ENCODE results near the gene PRPSAP1. TPM values are rescaled to one million over a fixed set of nuclear protein-coding genes. Genes with fewer than 3 reads are reported as not detected.

Gene PRPSAP1
- total RNA-seq, 1 donor from 2014 or later = 41.2 TPM

Other genes starting within 250 kb of the PRPSAP1 start
- gene FOXJ1, start 212.7 kb downstream of the PRPSAP1 start, total RNA-seq = 0.10 TPM in 1 of 2 replicates, not detected in the other
- gene RNF157, start 113.4 kb downstream of the PRPSAP1 start, total RNA-seq = 50.4 and 51.7 TPM in 2 replicates
- 206 and 217 TPM in 2 replicates for gene UBALD2, start 88.6 kb downstream of the PRPSAP1 start, total RNA-seq
- gene QRICH2, start 45.6 kb downstream of the PRPSAP1 start, total RNA-seq = 2.7 and 3.3 TPM in 2 replicates
- 16.5 and 17.8 TPM in 2 replicates for gene SPHK1, start 30.7 kb upstream of the PRPSAP1 start, total RNA-seq
- 44.9 and 45.1 TPM in 2 replicates for gene UBE2O, start 99.2 kb upstream of the PRPSAP1 start, total RNA-seq
- gene AANAT, start 113.7 kb upstream of the PRPSAP1 start, total RNA-seq = not detected in 2 replicates
- gene RHBDF2, start 147.5 kb upstream of the PRPSAP1 start, total RNA-seq = 53.2 and 53.7 TPM in 2 replicates
- not detected in 2 replicates for gene CYGB, start 183.8 kb upstream of the PRPSAP1 start, total RNA-seq
- gene PRCD, start 186.1 kb upstream of the PRPSAP1 start, total RNA-seq = not detected in 2 replicates
- gene ST6GALNAC2, start 231.9 kb upstream of the PRPSAP1 start, total RNA-seq = not detected in 2 replicates

All from activated T-helper 1 cell treated with anti-CD3 and anti-CD28 coated beads, Interleukin-12 subunit alpha, Interleukin-12 subunit beta, Interleukin-2, Interleukin-4 antibody, amounts not matched to agents 30 ng/mL and 10 ng/mL and 1 ng/mL, durations not matched to agents 14 hours and 24 hours and 36 hours (primary cell).